ENCODE measurements around the gene RGPD6. TPM values are rescaled to one million over a fixed set of nuclear protein-coding genes. Genes with fewer than 3 reads are reported as not detected.
A peak's percentile ranks its signal among the peaks of the same experiment; 100 is the strongest.
"Not testable (repeated sequence)": the region's sequence is repeated elsewhere in the genome, so short reads cannot be mapped to it uniquely, and the experiment has no call there.

Gene RGPD6
- total RNA-seq, result 10 to 100 TPM; 40.4 to 42.7 TPM
- polyA plus RNA-seq, result 1 to 10 TPM; 3.6 to 6.1 TPM

DNA sequence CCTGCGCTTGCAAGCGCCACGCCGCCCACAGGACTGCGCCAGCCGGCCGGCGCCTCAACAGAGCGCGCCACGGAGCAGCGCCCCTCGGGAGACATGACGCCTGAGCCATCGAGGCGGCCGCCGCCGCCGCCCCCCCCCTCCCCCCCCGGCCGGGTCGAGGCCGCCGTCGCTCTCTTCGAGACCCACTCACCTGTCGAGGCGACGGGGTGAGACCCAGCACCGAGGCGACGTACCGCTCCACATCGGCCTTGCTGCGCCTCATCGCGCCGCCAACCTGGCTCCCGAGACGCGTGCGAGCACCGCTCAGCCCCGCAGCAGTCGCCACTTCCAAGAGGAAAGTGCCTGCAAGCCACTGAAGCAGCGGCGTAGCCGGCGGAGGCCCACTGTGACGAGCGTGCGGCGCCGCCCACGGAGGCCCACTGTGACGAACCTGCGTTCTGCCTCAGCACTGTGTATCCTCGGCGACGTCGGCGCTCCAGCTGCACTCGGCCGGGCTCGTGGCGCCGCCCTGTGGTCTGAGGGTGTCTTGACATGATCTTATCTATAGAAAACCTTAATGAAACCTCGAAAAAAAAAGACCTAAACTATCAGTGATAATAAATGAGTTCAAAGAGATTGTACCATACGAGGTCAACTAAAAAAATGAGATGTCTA lies at the start of gene RGPD6:
TSS of gene RGPD6 (minus strand) at position 460 of the 654 bp plus-strand sequence. CDS start at position 262, 198 bp downstream.
- H3K36me3 Mint-ChIP-seq; H3K27ac Mint-ChIP-seq; DNase-seq; H3K4me3 Mint-ChIP-seq; intact Hi-C loops (cut with micrococcal nuclease); CTCF ChIA-PET (ENCODE audit: partially characterized antibody); H3K4me3 ChIP-seq (ENCODE audit: low read length in 2 of 2); H3K27me3 ChIP-seq (ENCODE audit: insufficient read depth, low read length); H3K4me1 ChIP-seq (ENCODE audit: insufficient read depth, low read length); H3K27ac ChIP-seq (ENCODE audit: low read depth, low read length); POLR2A ChIA-PET (ENCODE audit: partially characterized antibody); H3K9me3 ChIP-seq (ENCODE audit: control insufficient read depth in 1 of 2, low read length in 2 of 2); H3K27me3 Mint-ChIP-seq; H3K4me1 Mint-ChIP-seq; H3K36me3 ChIP-seq (ENCODE audit: insufficient read depth, low read length); H3K9me3 Mint-ChIP-seq: not testable (repeated sequence)

DNA sequence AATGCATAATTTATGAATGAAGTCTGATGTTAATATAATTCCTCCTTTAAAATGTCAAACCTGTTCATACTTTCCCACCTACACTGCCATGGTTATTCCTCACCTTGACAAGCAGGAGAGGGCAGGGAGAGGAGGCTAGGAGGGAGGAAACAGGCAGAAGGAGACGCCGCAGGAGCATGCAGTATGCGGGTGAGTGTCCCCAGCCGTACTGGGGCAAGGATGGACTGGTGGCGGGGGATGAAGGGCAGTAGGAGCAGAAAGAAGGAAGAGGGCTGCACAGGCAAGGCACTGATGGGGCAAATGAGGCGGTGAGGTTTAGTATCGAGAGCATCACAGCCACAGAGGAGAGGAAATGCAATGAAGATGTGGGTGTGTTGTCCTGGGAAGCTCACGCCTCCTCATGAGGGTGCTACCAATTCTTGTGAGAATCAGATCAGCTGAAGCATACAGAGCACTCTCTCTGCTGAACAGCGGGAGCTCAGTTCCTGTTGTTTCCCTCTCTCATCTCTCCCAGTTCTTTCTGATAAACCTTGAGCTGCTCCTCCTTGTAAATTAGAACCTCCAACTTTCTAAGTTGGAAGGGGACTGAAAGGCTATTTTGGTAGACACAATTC lies 42.4 kb upstream of the RGPD6 start:
- H3K4me3 ChIP-seq (ENCODE audit: low read length in 2 of 2); H3K27me3 ChIP-seq (ENCODE audit: insufficient read depth, low read length); H3K36me3 ChIP-seq (ENCODE audit: insufficient read depth, low read length); H3K4me1 ChIP-seq (ENCODE audit: insufficient read depth, low read length); H3K4me1 Mint-ChIP-seq; H3K4me3 Mint-ChIP-seq; POLR2A ChIA-PET (ENCODE audit: partially characterized antibody); H3K27me3 Mint-ChIP-seq; CTCF ChIA-PET (ENCODE audit: partially characterized antibody); H3K36me3 Mint-ChIP-seq; H3K9me3 Mint-ChIP-seq; intact Hi-C loops (cut with micrococcal nuclease); H3K27ac Mint-ChIP-seq; H3K27ac ChIP-seq (ENCODE audit: low read depth, low read length); H3K9me3 ChIP-seq (ENCODE audit: control insufficient read depth in 1 of 2, low read length in 2 of 2); DNase-seq: not testable (repeated sequence)

DNA sequence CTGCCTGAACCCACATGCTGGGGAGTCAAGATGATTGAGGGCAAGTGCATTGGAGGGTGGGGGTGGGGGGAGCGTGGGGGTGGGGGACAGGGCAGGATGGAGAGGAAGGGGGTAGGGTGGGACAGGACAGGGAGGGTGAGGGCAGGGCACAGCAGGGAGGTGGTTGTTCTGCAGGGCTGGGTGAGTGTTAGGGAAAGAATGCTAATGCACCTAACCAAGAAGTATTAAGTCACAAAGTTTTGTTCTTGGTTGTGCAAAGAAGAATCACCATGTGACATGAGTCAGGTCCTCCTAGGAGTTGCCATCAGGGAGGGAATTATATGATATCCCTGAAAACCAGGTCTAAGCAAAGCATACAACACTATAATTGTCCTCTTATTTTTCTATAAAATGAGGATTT lies 36.9 kb upstream of the RGPD6 start:
- not testable (repeated sequence) for H3K27ac Mint-ChIP-seq; H3K9me3 ChIP-seq (ENCODE audit: control insufficient read depth in 1 of 2, low read length in 2 of 2)

DNA sequence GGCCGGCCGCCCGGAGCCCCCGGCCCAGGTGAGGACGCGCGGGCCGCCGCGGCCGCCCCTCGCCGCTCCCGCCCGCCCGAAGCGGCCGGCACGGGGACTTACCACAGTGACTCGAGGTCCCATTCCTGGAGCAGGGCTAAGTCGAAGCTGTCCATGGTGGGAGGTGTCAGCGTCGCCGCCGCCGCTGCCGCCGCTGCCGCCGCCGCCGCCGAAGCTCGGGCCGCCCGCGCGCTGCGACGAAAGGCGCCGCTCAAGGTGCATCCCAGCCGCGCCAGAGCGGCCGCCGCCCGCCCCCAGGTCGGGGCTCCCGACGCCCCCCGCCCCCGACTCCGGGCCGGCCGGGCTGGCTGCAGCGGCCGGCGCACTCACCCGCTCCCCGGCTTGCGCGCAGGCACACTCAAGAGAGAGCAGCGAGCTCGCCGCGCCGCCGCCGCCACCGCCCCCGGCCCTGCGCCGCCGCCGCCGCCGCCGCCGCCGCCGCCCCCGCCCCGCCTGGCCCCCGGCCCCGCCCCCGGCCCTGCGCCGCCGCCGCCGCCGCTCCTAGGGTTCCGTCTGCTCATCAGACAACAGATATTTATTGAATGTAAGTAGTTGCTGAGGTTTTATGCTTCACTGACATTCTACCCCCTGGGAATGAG lies 33.7 kb upstream of the RGPD6 start:
- H3K27ac Mint-ChIP-seq; H3K4me1 Mint-ChIP-seq; H3K9me3 Mint-ChIP-seq; H3K27ac ChIP-seq (ENCODE audit: low read depth, low read length); H3K36me3 Mint-ChIP-seq; H3K27me3 ChIP-seq (ENCODE audit: insufficient read depth, low read length); H3K36me3 ChIP-seq (ENCODE audit: insufficient read depth, low read length); H3K27me3 Mint-ChIP-seq; intact Hi-C loops (cut with micrococcal nuclease); POLR2A ChIA-PET (ENCODE audit: partially characterized antibody); H3K9me3 ChIP-seq (ENCODE audit: control insufficient read depth in 1 of 2, low read length in 2 of 2); CTCF ChIA-PET (ENCODE audit: partially characterized antibody); H3K4me3 ChIP-seq (ENCODE audit: low read length in 2 of 2); H3K4me1 ChIP-seq (ENCODE audit: insufficient read depth, low read length): not testable (repeated sequence)
- DNase-seq, result peak in 4 of 5 donors; percentile 14 to 45 (median 20)
- peak overlapping the region in 1 of 8 donors; percentile 20 for H3K4me3 Mint-ChIP-seq

More for the DNA sequence above, 36.9 kb upstream of the RGPD6 start:
- CTCF ChIA-PET (ENCODE audit: partially characterized antibody); H3K36me3 Mint-ChIP-seq; H3K9me3 Mint-ChIP-seq; H3K4me3 Mint-ChIP-seq; POLR2A ChIA-PET (ENCODE audit: partially characterized antibody); H3K36me3 ChIP-seq (ENCODE audit: insufficient read depth, low read length); H3K4me1 ChIP-seq (ENCODE audit: insufficient read depth, low read length); DNase-seq; H3K27me3 ChIP-seq (ENCODE audit: insufficient read depth, low read length); intact Hi-C loops (cut with micrococcal nuclease); H3K27ac ChIP-seq (ENCODE audit: low read depth, low read length); H3K4me1 Mint-ChIP-seq; H3K4me3 ChIP-seq (ENCODE audit: low read length in 2 of 2); H3K27me3 Mint-ChIP-seq: not testable (repeated sequence)

DNA sequence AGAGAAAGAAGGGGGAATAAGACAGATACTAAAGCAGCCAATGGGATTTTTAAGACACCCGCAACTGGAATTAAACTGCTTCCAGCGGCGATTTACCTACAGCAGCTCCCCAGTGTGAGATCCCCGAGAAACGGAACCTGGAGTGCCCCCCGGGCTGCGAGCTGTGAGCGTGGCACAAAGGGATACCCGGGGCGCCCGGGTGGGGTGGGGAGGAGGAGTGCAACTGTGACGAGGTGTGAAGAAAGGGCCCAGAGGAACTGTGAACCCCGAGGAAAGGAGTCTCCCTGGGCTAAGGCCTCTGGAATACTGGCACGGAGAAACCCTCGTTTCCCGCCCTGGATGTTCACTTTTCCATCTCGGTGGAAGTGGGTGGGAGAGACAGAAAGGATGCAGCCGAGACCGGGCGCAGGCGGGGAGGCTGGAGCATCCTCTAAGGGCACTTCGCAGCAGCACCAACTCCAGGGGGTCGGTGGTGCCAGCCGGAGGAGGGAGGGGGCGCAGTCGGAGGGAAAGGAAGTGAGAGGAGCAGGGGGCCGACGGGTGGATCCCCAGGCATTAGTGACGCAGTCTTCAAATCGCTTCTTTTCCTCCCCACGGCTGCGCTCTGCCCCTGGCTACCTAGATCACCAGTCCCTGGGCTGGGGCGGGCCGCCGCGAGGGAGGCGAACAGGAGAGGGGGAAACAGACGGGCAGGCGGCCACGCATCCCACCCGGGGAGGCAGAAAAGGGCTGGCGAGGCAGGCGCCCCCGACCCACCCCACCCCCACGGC lies 33.0 kb upstream of the RGPD6 start:
- H3K4me3 ChIP-seq (ENCODE audit: low read length in 2 of 2); H3K27ac ChIP-seq (ENCODE audit: low read depth, low read length); H3K9me3 Mint-ChIP-seq; H3K36me3 Mint-ChIP-seq; intact Hi-C loops (cut with micrococcal nuclease); H3K4me1 ChIP-seq (ENCODE audit: insufficient read depth, low read length); H3K4me3 Mint-ChIP-seq; H3K27me3 ChIP-seq (ENCODE audit: insufficient read depth, low read length); H3K4me1 Mint-ChIP-seq; H3K27ac Mint-ChIP-seq; H3K27me3 Mint-ChIP-seq; H3K36me3 ChIP-seq (ENCODE audit: insufficient read depth, low read length); H3K9me3 ChIP-seq (ENCODE audit: control insufficient read depth in 1 of 2, low read length in 2 of 2); POLR2A ChIA-PET (ENCODE audit: partially characterized antibody); CTCF ChIA-PET (ENCODE audit: partially characterized antibody): not testable (repeated sequence)
- DNase-seq, result peak in 1 of 5 donors; percentile 7

DNA sequence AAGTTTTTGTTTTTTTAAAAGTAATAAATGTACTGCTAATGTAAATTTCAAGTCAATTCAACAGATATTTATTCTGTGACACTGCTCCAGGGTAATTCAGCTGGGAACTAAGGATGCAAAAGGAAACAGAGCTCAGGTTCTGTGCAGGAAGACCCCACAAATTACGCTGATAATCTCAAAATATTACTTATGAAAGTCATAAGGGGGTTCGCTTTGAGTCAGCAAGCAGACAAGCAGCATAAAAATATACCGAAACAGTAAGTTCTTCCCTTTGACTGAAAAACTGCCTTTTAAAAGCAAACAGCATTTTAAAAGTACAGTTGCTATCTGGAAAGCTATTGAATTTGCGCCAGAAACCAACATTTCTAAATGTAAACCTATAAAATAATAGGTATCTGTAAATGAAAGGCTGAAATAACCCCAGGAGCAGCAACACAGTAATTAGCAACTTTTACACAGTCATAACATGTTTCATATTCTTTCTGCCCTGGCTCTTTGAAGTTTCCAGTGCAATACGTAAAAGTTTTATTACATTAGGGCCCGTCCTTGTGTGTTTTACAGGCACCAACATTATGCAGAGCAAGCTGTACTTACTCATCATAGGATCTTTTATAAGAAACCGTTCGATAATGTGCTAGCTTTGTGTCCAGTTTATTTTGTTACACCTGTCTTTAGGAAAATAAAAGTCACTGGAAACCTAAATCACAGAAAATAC lies 31.9 kb upstream of the RGPD6 start:
- CTCF ChIA-PET (ENCODE audit: partially characterized antibody); H3K27me3 Mint-ChIP-seq: not testable (repeated sequence)

DNA sequence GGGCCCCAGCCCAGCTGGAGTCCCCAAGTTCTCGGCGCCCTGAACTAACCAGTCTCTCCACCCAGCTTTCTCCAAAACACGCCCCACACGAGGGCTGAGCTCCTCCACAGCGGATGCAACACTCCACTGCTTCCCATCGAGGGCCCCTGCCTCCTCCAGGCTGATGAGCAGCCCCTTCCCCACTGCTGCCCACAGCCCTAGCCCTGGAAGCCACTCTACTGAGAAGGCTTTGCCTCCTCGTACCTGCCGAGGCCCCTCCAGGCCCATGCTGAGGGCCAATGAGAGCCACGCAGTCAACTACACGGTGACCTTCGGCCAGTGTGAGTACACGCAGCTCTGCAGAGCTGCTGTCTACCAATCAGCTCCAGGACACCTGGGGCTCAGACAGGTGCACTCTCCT lies 28.0 kb upstream of the RGPD6 start:
- H3K4me1 ChIP-seq (ENCODE audit: insufficient read depth, low read length); POLR2A ChIA-PET (ENCODE audit: partially characterized antibody): not testable (repeated sequence)

More for the DNA sequence above, 31.9 kb upstream of the RGPD6 start:
- H3K4me1 Mint-ChIP-seq; H3K4me3 ChIP-seq (ENCODE audit: low read length in 2 of 2); POLR2A ChIA-PET (ENCODE audit: partially characterized antibody); H3K9me3 Mint-ChIP-seq; H3K27me3 ChIP-seq (ENCODE audit: insufficient read depth, low read length); H3K27ac ChIP-seq (ENCODE audit: low read depth, low read length); H3K9me3 ChIP-seq (ENCODE audit: control insufficient read depth in 1 of 2, low read length in 2 of 2); H3K36me3 Mint-ChIP-seq; H3K4me1 ChIP-seq (ENCODE audit: insufficient read depth, low read length); DNase-seq; intact Hi-C loops (cut with micrococcal nuclease); H3K27ac Mint-ChIP-seq; H3K36me3 ChIP-seq (ENCODE audit: insufficient read depth, low read length); H3K4me3 Mint-ChIP-seq: not testable (repeated sequence)

More for the DNA sequence above, 28.0 kb upstream of the RGPD6 start:
- H3K4me3 ChIP-seq (ENCODE audit: low read length in 2 of 2); H3K4me3 Mint-ChIP-seq; CTCF ChIA-PET (ENCODE audit: partially characterized antibody); H3K27ac ChIP-seq (ENCODE audit: low read depth, low read length); H3K27ac Mint-ChIP-seq; H3K27me3 ChIP-seq (ENCODE audit: insufficient read depth, low read length); H3K36me3 ChIP-seq (ENCODE audit: insufficient read depth, low read length); H3K27me3 Mint-ChIP-seq; H3K36me3 Mint-ChIP-seq; H3K9me3 Mint-ChIP-seq; H3K9me3 ChIP-seq (ENCODE audit: control insufficient read depth in 1 of 2, low read length in 2 of 2); H3K4me1 Mint-ChIP-seq; intact Hi-C loops (cut with micrococcal nuclease): not testable (repeated sequence)
- peak in 1 of 5 donors; percentile 3 for DNase-seq

All from CD4-positive, alpha-beta memory T cell (primary cell).